H1 (cell line): ENCODE measurements around the gene ST3GAL3. TPM values are rescaled to one million over a fixed set of nuclear protein-coding genes. Genes with fewer than 3 reads are reported as not detected.

Experiments
- CHD7 ChIP-seq: fragments of 300-600 bp; sonication (generic); IDR thresholded peaks from 2 replicates; pipeline ENCODE4 v1.7.1; 2012; ENCODE audit warnings: low read length, moderate library complexity, mild to moderate bottlenecking, inconsistent platforms; ENCODE audit not compliant: insufficient replicate concordance
- CREB1 ChIP-seq: IDR thresholded peaks from 2 replicates; pipeline ENCODE4 v1.6.1; 2012; ENCODE audit warnings: inconsistent platforms
- GTF2F1 ChIP-seq: IDR thresholded peaks from 2 replicates; pipeline ENCODE4 v1.6.1; 2012; ENCODE audit warnings: low read depth, low read length, improper control_type of control experiment, borderline replicate concordance
- MAFK ChIP-seq: IDR thresholded peaks from 2 replicates; pipeline ENCODE4 v1.6.1; 2012; ENCODE audit warnings: low read depth, mild to moderate bottlenecking, improper control_type of control experiment, low read length
- POU5F1 ChIP-seq: IDR thresholded peaks from 2 replicates; pipeline ENCODE4 v1.6.1; 2011; ENCODE audit warnings: low read depth, mild to moderate bottlenecking, low read length, moderate library complexity
- RXRA ChIP-seq: IDR thresholded peaks from 2 replicates; pipeline ENCODE4 v1.6.1; 2011; ENCODE audit warnings: low read depth, mild to moderate bottlenecking, low read length, moderate library complexity; ENCODE audit not compliant: insufficient read depth
- SAP30 ChIP-seq: fragments of 300-600 bp; sonication (generic); IDR thresholded peaks from 2 replicates; pipeline ENCODE4 v1.7.1; 2012; ENCODE audit warnings: low read length, moderate library complexity, mild to moderate bottlenecking, inconsistent platforms; ENCODE audit not compliant: insufficient read depth, insufficient replicate concordance
- SIRT6 ChIP-seq: IDR thresholded peaks from one replicate; pipeline ENCODE4 v1.7.1; 2012; ENCODE audit warnings: low read length, inconsistent platforms
- TEAD4 ChIP-seq: IDR thresholded peaks from 2 replicates; pipeline ENCODE4 v1.6.1; 2012; ENCODE audit warnings: low read depth, low read length, inconsistent platforms, mixed read lengths
- ZNF274 ChIP-seq: IDR thresholded peaks from 2 replicates; pipeline ENCODE4 v1.7.0; 2012; ENCODE audit warnings: low read length, borderline replicate concordance; ENCODE audit errors: extremely low read depth
- polyA plus RNA-seq, 7 experiments: library from polyadenylated mRNA; depleted of rRNA in 3 of 7; stranded (reverse) in 5 of 7; unstranded in 2 of 7; fragments of >200 nt in 5 of 7; fragments of 200-250 nt in 2 of 7; gene quantifications; 1 replicate in 5 of 7; 2 replicates in 1 of 7; 4 replicates in 1 of 7; pipeline versions ENCODE4 v1.2.1 to v1.2.3, GENCODE V29; 2011 to 2013; ENCODE audit warnings: missing spikeins in 2 of 7, mixed read lengths in 2 of 7
- total RNA-seq: library from RNA; stranded (reverse); fragmentation: NEBNext Ultra II Directional; extraction: Animal tissue kit (Norgen Biotek cat#: 25700); gene quantifications from 2 replicates; pipeline ENCODE4 v1.2.1, GENCODE V29; 2021

The ST3GAL3 gene
- total and polyA plus RNA-seq, 2 of the 8 experiments (the other 6 are each of a cell fraction or from before 2014, with no cell fraction given): 6.8 to 7.0 TPM

- TF ChIP-seq RXRA (0 out of 2 replicates have a peak, but pooled peaks have one; percentile 33), GTF2F1 (no peak), CHD7 (no peak), MAFK (no peak), SIRT6 (no peak), TEAD4 (no peak), SAP30 (no peak), ZNF274 (no peak), CREB1 (no peak), POU5F1 (no peak)
Observed at GRCh38 chr1:43659212-43660166, 47.8 kb upstream of the ST3GAL3 start (continued).
